HG02885 (cell line): ENCODE data around the gene PPBP.
"Not testable (repeated sequence)": the region's sequence is repeated elsewhere in the genome, so short reads cannot be mapped to it uniquely, and the experiment has no call there.

ENCODE experiments used
- ATAC-seq: cut with Tn5 transposase; IDR thresholded peaks from one replicate; pipeline ENCODE4 v1.9.1; 2021; ENCODE audit warnings: mild to moderate bottlenecking; ENCODE audit not compliant: unreplicated experiment, poor library complexity

Gene PPBP

GRCh38 chr4:73998040-73999011, 10.3 kb upstream of the PPBP start, which contains the start of gene CXCL5:
CXCL5 (minus strand) TSS chr4:73998677; CDS start chr4:73998581, 96 bp downstream.
- ATAC-seq, result no peak

- no peak for ATAC-seq
These were observed 4.1 kb upstream of the PPBP start for GRCh38 chr4:73992050-73992449.

GRCh38 chr4:73991742-73992000, 3.7 kb upstream of the PPBP start:
- no peak for ATAC-seq

- ATAC-seq, result no peak
These were observed 3.2 kb upstream of the PPBP start for GRCh38 chr4:73990988-73991741.

GRCh38 chr4:73989928-73990327, 1.9 kb upstream of the PPBP start:
- no peak for ATAC-seq

- no peak for ATAC-seq
These were observed 1.0 kb upstream of the PPBP start for GRCh38 chr4:73989031-73989430.

GRCh38 chr4:73985528-73985852, 2.5 kb downstream of the PPBP start:
- ATAC-seq, result no peak

GRCh38 chr4:73984736-73985527, 3.1 kb downstream of the PPBP start:
- ATAC-seq, result no peak

GRCh38 chr4:73981175-73981574, 6.8 kb downstream of the PPBP start:
- not testable (repeated sequence) for ATAC-seq

GRCh38 chr4:73979407-73979957, 8.5 kb downstream of the PPBP start:
- ATAC-seq, result no peak

- ATAC-seq, result no peak
These were observed 9.1 kb downstream of the PPBP start for GRCh38 chr4:73978886-73979285.

- no peak for ATAC-seq
These were observed 11.3 kb downstream of the PPBP start for GRCh38 chr4:73976716-73977115.

- no peak for ATAC-seq
These were observed 11.8 kb downstream of the PPBP start for GRCh38 chr4:73976217-73976616.

- ATAC-seq, result no peak
These were observed 13.6 kb downstream of the PPBP start for GRCh38 chr4:73974352-73974751.

GRCh38 chr4:73970945-73971344, 17.0 kb downstream of the PPBP start:
- no peak for ATAC-seq

- no peak for ATAC-seq
These were observed 18.0 kb downstream of the PPBP start for GRCh38 chr4:73970011-73970410.

- ATAC-seq, result no peak
These were observed 20.1 kb downstream of the PPBP start for GRCh38 chr4:73967866-73968265.

- ATAC-seq, result no peak
These were observed 23.0 kb downstream of the PPBP start for GRCh38 chr4:73964862-73965611.

GRCh38 chr4:73962724-73963123, 25.3 kb downstream of the PPBP start:
- ATAC-seq, result no peak

GRCh38 chr4:73959041-73959440, 28.9 kb downstream of the PPBP start:
- ATAC-seq, result not testable (repeated sequence)
